ENCODE results near the gene ZBTB16.

GRCh38 chr11:114179234-114179941, 119.9 kb downstream of the ZBTB16 start:
- peak; percentile 99 for TF ChIP-seq POLR2AphosphoS5 (IDR thresholded peaks at IDR 0.05)
- TF ChIP-seq, protein P1, sequence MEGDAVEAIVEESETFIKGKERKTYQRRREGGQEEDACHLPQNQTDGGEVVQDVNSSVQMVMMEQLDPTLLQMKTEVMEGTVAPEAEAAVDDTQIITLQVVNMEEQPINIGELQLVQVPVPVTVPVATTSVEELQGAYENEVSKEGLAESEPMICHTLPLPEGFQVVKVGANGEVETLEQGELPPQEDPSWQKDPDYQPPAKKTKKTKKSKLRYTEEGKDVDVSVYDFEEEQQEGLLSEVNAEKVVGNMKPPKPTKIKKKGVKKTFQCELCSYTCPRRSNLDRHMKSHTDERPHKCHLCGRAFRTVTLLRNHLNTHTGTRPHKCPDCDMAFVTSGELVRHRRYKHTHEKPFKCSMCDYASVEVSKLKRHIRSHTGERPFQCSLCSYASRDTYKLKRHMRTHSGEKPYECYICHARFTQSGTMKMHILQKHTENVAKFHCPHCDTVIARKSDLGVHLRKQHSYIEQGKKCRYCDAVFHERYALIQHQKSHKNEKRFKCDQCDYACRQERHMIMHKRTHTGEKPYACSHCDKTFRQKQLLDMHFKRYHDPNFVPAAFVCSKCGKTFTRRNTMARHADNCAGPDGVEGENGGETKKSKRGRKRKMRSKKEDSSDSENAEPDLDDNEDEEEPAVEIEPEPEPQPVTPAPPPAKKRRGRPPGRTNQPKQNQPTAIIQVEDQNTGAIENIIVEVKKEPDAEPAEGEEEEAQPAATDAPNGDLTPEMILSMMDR (IDR thresholded peaks at IDR 0.05): no peak

All from sigmoid colon (tissue), 4 donors.